ENCODE results near the gene TBCCD1.
"Not testable (repeated sequence)": the region's sequence is repeated elsewhere in the genome, so short reads cannot be mapped to it uniquely, and the experiment has no call there.

The TBCCD1 gene

DNA sequence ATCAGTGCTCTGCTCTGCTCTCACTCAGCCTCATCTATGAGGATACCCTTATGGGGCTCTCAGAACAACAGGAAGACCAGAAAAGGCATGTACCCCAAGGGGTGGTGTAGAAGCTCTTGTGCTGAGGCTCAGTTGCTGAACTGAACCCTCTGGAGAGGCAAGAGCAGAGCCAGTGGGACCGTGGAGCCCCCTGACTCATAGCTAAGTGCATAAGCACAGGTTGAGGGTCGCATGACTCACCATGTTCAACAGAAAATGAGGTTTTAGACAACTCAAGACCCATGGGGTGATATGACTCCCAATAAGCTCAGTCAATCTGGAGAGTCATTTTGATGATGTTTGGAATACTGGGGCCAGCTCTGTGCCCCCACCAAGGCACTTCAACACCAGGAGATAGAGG is 60.3 kb downstream of the TBCCD1 start:
- no peak overlapping the region for H3K4me3 ChIP-seq (ENCODE audit: low read length)
- TF ChIP-seq ZNF274 (IDR thresholded peaks at IDR 0.05; ENCODE audit: low read depth, low read length), result no peak

DNA sequence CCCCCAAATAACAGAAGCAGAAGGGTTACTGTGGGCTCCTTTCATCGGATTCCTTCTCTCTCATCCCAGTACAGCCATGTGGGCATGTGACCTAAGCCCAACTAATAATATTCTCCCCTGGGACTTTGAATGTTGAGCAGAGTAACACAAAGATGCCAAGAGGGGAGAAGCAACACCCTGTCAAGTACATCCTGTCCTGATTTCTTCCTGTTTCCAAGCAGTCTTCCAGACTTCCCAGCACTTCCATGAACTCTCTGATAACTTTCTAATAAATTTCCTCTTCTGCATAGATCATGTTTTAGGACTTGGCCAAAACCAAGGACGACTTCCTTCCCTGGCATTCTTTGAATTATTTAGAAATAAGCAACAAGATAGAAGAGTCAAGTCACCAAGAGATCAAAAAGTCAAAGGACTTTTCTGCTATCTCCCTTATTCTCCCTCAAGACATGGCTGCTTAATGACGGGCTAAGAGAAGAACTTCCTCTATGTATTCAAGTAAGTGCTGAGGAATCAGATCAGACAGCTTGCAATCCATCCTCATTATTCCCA is 60.9 kb downstream of the TBCCD1 start:
- no peak overlapping the region for H3K4me3 ChIP-seq (ENCODE audit: low read length)
- no peak for TF ChIP-seq ZNF274 (IDR thresholded peaks at IDR 0.05; ENCODE audit: low read depth, low read length)

DNA sequence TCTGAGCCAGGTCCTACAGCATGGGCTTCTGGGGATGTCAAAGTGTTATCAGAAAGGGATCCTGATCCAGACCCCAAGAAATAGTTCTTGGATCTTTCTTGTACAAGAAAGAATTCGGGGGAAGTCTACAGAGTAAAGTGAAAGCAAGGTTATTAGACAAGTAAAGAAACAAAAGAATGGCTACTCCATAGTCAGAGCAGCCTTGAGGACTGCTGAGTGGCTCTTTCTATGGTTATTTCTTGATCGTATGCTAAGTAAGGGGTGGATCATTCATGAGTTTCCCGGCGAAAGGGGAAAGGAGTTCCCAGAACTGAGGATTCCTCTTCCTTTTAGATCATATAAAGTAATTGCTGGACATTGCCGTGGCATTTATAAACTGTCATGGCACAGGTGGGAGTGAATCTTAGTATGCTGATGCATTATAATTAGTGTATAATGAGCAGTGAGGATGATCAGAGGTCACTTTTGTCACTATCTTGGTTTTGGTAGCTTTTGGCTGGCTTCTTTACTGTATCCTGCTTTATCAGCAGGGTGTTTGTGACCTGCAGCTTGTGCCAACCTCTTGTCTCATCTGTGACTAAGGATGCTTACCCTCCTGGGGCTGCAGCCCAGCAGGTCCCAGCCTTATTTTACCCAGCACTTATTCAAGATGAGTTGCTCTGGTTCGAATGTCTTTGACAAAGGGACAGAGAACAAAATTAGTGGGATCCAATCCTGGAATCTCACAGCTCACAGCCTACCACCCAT is 64.0 kb downstream of the TBCCD1 start:
- H3K4me3 ChIP-seq (ENCODE audit: low read length), result no peak overlapping the region
- no peak for TF ChIP-seq ZNF274 (IDR thresholded peaks at IDR 0.05; ENCODE audit: low read depth, low read length)

DNA sequence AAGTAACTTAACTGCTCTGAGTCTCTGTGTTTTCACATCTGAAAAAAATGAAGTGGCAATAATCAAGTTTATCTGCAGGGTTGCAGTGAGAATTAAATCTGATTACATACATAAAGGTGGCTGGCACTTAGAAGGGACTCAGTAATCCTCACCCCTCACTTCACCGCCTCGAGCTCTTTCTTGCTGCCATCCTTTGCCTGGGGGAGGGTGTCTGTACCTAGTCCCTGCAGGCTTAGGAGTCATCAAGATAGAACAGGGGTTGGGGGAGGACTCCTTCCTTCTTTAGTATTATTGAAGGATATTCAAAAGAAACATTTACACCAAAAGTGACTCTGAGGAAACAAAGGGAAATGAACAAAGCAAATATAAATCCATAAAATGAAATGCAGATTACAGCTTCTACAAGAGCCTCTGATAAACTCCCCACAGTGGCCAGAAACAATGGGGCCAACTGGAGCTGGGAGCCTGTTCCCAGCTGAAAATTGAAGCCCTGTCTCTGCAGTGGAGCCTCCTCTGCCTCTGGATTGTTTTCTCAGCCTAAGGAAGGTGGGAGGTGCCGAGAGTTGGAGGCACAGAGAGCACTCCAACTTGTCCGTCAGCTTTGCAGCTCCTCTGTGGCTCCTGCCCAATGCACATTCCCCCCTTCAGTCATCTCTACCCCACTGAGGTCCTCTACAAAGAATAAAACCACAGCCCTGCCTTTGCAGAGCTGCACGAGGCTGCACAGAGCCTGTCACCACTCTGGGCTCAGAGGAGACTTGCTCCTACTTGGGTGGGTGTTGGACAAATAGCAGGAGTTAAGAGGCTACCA is 64.8 kb downstream of the TBCCD1 start:
- no peak overlapping the region for H3K4me3 ChIP-seq (ENCODE audit: low read length)
- no peak for TF ChIP-seq ZNF274 (IDR thresholded peaks at IDR 0.05; ENCODE audit: low read depth, low read length)

DNA sequence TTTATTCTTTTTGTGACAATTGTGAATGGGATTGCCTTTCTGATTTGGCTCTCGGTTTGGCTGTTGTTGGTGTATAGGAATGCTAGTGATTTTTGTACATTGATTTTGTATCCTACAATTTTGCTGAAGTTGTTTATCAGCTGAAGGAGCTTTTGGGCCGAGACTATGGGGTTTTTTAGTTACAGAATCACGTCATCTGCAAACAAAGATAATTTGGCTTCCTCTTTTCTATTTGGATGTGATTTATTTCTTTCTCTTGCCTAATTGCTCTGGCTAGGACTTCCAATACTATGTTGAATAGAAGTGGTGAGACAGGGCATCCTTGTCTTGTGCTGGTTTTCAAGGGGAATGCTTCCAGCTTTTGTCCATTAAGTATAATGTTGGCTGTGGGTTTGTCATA is 67.2 kb downstream of the TBCCD1 start:
- H3K4me3 ChIP-seq (ENCODE audit: low read length), result not testable (repeated sequence)

DNA sequence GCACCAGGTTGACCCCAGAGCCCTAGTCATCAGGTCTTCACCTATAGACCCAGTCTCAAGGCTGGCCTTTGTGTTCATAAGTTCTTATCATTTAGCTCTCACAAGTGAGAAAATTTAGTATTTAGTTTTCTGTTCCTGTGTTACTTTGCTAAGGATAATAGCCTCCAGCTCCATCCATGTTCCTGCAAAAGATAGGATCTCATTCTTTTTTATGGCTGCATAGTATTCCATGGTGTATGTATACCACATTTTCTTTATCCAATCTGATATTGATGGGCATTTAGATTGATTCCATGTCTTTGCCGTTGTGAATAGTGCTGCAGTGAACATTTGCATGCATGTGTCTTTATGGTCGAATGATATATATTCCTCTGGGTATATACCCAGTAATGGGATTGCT is 69.1 kb downstream of the TBCCD1 start:
- not testable (repeated sequence) for H3K4me3 ChIP-seq (ENCODE audit: low read length)

DNA sequence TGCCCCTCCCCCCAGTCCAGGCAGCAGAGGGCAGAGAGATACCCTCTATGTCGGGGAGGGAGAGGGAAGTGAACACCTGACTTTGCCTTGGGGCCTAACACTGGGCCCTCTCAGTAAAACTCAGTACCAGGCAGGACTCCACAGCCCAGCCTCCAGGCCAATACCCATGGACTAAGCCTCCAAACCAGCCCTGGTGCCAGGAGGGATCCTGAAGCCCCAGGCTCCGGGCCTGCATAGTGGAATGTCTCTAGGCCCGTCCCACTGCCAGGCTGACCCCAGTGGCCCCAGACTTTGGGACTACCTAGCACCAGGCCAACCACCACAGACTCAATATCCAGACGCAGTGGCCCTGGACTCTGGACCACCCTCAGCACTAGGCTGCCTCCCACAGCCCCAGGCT is 69.5 kb downstream of the TBCCD1 start:
- no peak for TF ChIP-seq ZNF274 (IDR thresholded peaks at IDR 0.05; ENCODE audit: low read depth, low read length)
- no peak overlapping the region for H3K4me3 ChIP-seq (ENCODE audit: low read length)

DNA sequence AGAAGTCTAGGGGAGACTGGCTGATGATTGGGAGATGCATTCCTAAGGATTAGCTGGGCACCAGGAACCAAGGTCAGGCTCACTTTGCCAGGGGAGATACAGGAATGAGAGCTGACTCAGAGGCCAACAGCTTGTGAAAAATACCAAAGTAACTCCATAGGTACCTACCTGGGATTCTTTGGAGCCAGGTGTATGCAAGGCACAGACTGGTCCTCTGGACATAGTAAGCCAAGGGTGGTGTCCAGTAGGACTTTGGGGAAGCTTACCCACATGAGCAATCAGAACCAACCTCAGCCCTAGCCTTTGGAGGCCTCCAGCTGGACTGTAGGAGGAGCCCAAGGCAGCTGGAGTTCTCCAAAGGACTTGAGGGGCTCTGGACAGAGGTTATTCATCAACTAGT is 70.5 kb downstream of the TBCCD1 start:
- TF ChIP-seq ZNF274 (IDR thresholded peaks at IDR 0.05; ENCODE audit: low read depth, low read length), result no peak

More for the DNA sequence above, 70.5 kb downstream of the TBCCD1 start:
- H3K4me3 ChIP-seq (ENCODE audit: low read length), result no peak overlapping the region
